Measurements from ENCODE around the gene CCDC137. TPM values are rescaled to one million over a fixed set of nuclear protein-coding genes. Genes with fewer than 3 reads are reported as not detected.

CCDC137 gene
- total and polyA plus RNA-seq, 2 donors (not counting 3 experiments of a cell fraction or from before 2014, with no cell fraction given) = 12.9 to 32.2 TPM

DNA sequence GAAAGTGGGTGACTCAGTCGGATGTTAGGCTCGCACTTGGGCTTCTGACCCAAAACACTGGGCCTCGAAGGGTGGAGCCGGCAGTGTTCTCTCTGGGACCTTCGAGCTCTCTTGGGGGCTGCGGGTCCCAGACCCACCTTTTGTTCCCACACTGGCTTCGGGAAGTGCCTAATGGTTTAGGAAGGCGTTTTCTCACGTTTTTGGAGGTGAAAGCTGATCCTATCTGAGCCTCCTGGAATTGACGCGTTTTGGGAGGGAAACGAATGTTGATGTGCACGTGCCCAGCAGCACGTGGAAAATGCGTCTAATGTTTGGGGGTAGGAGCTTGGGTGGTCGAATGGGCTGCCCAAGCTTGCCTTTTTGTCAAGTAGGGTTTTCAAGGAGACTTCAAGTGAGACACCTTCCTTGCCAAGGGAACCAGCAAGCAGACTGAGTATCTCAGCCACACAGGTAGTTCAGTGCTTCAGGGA lies 17.9 kb downstream of the CCDC137 start:
- no peak for TF ChIP-seq POLR2AphosphoS5 (IDR thresholded peaks at IDR 0.05; ENCODE audit: insufficient read depth, low read depth, low read length)
- no peak for TF ChIP-seq GATA2 (IDR thresholded peaks at IDR 0.05; ENCODE audit: insufficient read depth, insufficient read length, low read depth, low read length)
- no peak for TF ChIP-seq EZH2 (IDR thresholded peaks at IDR 0.05; ENCODE audit: borderline replicate concordance, low read depth, low read length, severe bottlenecking)
- TF ChIP-seq FOS (IDR thresholded peaks at IDR 0.05; ENCODE audit: borderline replicate concordance, insufficient read depth, low read length) = no peak
- no peak for TF ChIP-seq MYC (IDR thresholded peaks at IDR 0.05; ENCODE audit: low read depth, low read length)
- TF ChIP-seq, protein P1, sequence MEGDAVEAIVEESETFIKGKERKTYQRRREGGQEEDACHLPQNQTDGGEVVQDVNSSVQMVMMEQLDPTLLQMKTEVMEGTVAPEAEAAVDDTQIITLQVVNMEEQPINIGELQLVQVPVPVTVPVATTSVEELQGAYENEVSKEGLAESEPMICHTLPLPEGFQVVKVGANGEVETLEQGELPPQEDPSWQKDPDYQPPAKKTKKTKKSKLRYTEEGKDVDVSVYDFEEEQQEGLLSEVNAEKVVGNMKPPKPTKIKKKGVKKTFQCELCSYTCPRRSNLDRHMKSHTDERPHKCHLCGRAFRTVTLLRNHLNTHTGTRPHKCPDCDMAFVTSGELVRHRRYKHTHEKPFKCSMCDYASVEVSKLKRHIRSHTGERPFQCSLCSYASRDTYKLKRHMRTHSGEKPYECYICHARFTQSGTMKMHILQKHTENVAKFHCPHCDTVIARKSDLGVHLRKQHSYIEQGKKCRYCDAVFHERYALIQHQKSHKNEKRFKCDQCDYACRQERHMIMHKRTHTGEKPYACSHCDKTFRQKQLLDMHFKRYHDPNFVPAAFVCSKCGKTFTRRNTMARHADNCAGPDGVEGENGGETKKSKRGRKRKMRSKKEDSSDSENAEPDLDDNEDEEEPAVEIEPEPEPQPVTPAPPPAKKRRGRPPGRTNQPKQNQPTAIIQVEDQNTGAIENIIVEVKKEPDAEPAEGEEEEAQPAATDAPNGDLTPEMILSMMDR (IDR thresholded peaks at IDR 0.05; ENCODE audit: extremely low read depth in 1 of 2, insufficient read depth in 1 of 2, low read depth in 1 of 2, low read length in 2 of 2) = no peak
- peak; percentile 51 for TF ChIP-seq JUN (IDR thresholded peaks at IDR 0.05; ENCODE audit: borderline replicate concordance, insufficient read depth, insufficient read length, low read depth)
- peak; percentile 89 for TF ChIP-seq MAX (IDR thresholded peaks at IDR 0.05; ENCODE audit: insufficient read depth, insufficient read length)
- TF ChIP-seq POLR2A (IDR thresholded peaks at IDR 0.05; ENCODE audit: low read depth, low read length) = no peak
- DNase-seq (ENCODE audit: low read depth, low spot score) (peak; percentile 72), FAIRE-seq (no peak)
- H3K4me3 ChIP-seq (replicated peaks in 1 of 3; ENCODE audit: insufficient read depth in 1 of 3, low read depth in 1 of 3, low read length in 3 of 3) = peak overlapping the region; percentile 3 to 93 (median 50)
- H3K9me1 ChIP-seq (replicated peaks; ENCODE audit: control insufficient read depth, extremely low read depth, insufficient read depth, low read length) = no peaks in the 10 kb centered on the region
- peaks cover 16% of the 10 kb centered on the region for H3K4me1 ChIP-seq (ENCODE audit: control insufficient read depth, extremely low read depth, insufficient read depth, low read length)
- peak overlapping the region; percentile 50 for H3K27ac ChIP-seq (ENCODE audit: insufficient read depth, low read depth, low read length)
- BruUV-seq (replicated peaks) = TSS peak; percentile 59
- peaks cover 73% of the 10 kb centered on the region for H3K79me2 ChIP-seq (ENCODE audit: control insufficient read depth, insufficient read depth, low read length)
- no peaks in the 10 kb centered on the region for H4K20me1 ChIP-seq (replicated peaks; ENCODE audit: control insufficient read depth, extremely low read depth, insufficient read depth, low read length)
- no peaks in the 10 kb centered on the region for H3K9me3 ChIP-seq (replicated peaks; ENCODE audit: control insufficient read depth, insufficient read depth, low read length)
- peak overlapping the region; percentile 48 for H3K4me2 ChIP-seq (ENCODE audit: insufficient read depth, low read length)
- POLR2A ChIA-PET = no interaction called here
- H2AFZ ChIP-seq (ENCODE audit: low read depth, low read length) = no peak overlapping the region
- intact Hi-C loops (cut with micrococcal nuclease) (loop anchor here (1.0 to 2.0 kb wide), 2 partner anchors 18 kb away; partner anchors contain the start of genes CCDC137, MRPL12 and OXLD1), dilution Hi-C loops (cut with MboI; ENCODE audit: extremely low pct_ligation_motif_present, low sequenced_read_pairs) (no loop called here)
- H3K36me3 ChIP-seq (ENCODE audit: control insufficient read depth in 2 of 2, extremely low read depth in 1 of 2, insufficient read depth in 2 of 2, low read length in 2 of 2) = peaks cover 9 to 40% of the 10 kb centered on the region in 2 experiments
- peak overlapping the region; percentile 87 for H3K9ac ChIP-seq (replicated peaks; ENCODE audit: extremely low read depth, insufficient read depth, low read length)
- H3K27me3 ChIP-seq (ENCODE audit: control insufficient read depth in 2 of 2, insufficient read depth in 2 of 2, low read length in 2 of 2) = no peaks in the 10 kb centered on the region
- CTCF ChIA-PET = interaction anchor here (3.0 kb wide), 1 partner anchor 18 kb away, joined by 19 read pairs; the partner anchor contains the start of gene MRPL12
